Measurements from ENCODE around the gene LSM10. TPM values are rescaled to one million over a fixed set of nuclear protein-coding genes. Genes with fewer than 3 reads are reported as not detected.

The LSM10 gene
- total RNA-seq, 2 donors from 2014 or later = 30.7 to 34.8 TPM

DNA sequence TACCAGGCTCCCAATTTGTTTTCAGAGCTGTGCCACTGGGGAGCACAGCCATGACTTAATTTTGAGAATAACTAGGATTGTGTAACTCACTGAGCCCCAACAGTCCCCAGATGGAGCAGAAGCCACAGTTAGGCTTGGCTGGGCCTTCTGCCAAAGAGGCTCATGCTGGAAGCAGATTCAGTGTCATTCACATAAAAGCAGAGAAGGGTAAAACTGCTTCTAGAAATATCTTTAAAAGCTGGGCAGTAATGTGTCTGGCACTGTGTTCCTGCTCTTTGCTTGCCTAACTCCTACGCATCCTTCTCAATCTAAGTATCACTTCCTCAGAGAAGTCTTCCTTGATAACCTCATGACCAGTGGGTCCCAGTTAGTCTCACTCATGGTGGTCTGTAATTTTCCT is 32.3 kb downstream of the LSM10 start:
- intact Hi-C loops (cut with DNase I) = loop anchor here in 1 of 2 donors (5.0 kb wide), 1 partner anchor 58 kb away; the partner anchor contains the start of gene SH3D21
- DNase-seq (ENCODE audit: low spot score) = no peak

DNA sequence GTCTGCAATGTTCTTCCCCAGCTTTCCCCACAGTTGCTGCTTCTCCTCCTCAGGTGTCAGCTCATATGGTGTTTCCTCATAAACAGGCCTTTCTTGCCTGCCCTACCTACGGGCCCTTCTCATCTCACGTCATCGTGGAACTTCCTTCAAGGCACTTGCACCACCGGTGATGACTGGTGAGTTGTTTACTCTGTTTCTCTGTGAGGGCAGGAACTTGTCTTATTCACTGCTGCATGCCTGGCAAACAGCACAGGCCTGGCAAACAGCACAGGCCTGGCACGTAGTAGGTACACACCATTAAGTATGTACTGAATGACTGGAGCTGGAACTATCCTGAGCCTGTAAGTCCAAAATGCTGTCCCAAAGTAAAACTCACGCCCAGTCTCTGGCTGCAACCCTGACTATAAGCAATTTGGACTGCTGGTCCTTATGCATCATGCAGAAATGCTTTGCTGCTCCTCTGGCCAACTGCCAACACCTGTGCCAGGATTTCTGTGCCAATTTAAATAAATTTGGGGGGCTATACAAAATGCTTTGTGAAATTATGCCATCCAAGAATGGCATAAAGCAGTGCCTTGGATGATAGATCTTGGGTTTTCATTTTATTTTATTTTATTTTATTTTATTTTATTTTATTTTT is 37.7 kb downstream of the LSM10 start:
- no peak for DNase-seq (ENCODE audit: low spot score)
- intact Hi-C loops (cut with DNase I) = no loop called here

DNA sequence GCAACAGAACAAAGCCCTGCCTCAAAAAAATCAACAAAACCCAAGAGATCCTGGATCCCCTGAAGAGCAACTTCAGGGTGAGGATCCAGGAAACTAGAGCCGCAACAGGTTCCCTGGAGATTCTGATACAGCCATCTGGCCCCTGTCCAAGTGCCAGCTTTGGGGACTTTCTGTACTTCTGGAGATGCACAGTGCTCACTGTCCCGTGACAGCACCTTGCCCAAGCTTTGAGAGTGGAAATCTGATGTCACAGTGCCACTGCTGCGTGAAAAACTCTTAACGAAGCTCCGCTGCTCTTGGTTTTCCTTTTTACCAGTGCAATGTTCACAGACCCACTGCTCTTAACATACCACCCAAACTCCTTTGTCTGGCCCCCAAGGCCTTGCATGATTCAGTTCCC is 38.3 kb downstream of the LSM10 start:
- intact Hi-C loops (cut with DNase I) = no loop called here
- no peak for DNase-seq (ENCODE audit: low spot score)

DNA sequence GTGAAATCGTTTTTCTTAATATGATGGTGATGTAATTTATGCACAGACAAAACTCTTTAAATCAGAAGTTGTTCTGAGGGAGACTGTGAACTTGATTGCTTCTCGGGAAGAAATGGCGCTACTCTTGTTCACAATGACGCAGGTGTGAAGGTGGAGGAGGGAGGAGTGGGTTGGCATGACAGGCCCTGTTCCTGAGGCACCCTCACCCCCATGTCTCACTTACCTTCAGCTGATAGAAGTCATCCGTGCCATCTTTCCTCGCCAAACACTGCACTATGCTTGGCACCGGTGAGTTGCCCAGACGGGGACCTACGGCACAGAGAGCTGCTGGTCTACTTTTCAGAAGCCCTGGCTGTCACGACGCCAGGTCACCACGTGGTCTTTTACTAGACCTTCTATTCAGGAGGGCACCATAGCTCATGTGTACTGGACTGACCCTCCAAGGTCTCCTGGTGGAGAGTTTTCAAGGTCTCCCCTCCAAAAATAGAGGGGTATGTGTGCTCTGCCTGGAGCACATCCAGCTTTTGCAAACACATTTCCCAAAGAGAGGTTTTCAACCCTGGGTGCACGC is 39.1 kb downstream of the LSM10 start:
- DNase-seq (ENCODE audit: low spot score) = no peak
- intact Hi-C loops (cut with DNase I) = no loop called here

DNA sequence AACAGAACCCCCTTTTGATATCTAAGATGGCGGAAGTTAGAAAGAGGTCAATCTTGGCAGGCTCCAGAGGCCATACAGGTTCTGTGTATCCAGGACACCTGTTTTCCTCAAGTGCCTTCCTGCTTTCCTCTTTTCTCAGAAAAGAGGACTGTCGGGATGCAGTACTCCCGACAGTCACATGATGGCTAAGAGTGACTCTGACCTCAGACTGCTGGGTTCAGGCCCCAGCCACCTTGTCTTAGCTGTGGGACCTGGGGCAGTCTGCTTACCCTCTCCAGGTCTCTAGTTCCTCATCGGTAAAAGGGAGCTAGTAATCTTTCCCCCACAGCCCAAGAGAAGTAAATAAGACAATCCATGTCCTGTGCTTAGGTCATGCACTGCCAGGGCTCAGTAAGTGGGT is 41.9 kb downstream of the LSM10 start:
- DNase-seq (ENCODE audit: low spot score) = no peak
- intact Hi-C loops (cut with DNase I) = no loop called here

DNA sequence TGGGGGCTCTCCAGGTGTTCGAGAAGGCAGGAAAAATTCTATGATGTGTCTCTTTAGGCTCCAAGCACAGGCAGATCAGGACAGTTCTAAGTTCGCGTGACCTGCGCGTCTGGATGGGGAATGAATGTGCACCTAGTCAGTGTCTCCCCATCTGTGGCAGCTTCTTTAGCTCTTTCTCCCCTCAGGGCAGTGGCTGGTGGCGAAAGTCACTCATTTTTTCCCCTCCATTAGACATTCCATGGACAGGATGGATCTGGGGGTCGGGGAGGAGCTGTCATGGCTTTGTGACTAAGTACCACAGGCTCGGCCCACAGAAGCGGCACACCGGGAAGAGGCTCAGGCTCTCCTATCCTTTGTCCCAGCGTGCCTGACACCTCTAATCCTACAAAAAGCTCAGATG is 43.2 kb downstream of the LSM10 start:
- intact Hi-C loops (cut with DNase I) = no loop called here
- no peak for DNase-seq (ENCODE audit: low spot score)

DNA sequence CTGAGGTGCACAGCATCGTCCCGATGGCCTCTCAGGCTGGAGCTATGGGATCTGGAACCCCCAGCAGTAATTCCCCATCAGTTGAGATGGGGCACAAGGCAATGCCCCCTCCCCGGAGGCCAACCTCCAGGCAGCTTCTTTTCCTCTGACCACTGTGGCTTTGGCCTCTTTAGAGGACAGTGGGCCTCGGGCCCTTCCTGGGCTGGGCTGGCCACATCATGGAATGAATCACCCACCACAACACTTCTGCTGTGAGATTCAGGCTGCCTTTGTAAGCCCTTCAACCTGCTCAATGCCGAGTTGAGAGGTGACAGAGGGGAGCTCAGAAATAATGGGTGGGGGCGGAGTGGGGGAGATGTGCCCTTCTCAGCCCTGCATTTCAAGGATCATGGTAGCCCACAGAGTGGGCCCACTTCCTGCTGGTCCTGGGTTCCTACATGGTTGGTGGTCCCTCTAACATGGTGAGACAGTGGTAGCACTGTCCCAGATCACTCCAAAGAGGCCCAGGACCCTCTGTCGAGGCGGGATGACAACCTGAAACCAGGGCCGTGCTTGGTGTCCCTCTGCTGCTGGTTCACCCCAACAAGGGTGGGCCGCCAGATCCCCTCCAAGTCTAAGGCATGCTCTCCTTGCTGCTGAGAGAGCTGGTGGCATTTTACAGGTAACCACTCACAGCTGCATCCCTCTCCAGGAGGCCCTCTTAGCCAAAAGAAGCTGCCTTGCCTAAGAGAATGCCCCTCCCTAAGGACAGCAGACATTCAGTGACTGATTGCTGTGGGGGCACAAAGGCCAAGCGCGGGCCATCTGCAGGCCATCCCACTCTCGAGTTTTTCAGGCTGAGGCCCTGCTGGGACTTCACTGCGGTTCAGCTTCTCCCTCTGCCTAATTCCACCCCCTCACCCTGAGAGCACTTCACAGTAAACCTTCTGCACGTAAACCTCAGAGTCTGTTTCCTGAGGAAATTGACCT is 44.5 kb downstream of the LSM10 start:
- DNase-seq (ENCODE audit: low spot score) = no peak
- intact Hi-C loops (cut with DNase I) = no loop called here

DNA sequence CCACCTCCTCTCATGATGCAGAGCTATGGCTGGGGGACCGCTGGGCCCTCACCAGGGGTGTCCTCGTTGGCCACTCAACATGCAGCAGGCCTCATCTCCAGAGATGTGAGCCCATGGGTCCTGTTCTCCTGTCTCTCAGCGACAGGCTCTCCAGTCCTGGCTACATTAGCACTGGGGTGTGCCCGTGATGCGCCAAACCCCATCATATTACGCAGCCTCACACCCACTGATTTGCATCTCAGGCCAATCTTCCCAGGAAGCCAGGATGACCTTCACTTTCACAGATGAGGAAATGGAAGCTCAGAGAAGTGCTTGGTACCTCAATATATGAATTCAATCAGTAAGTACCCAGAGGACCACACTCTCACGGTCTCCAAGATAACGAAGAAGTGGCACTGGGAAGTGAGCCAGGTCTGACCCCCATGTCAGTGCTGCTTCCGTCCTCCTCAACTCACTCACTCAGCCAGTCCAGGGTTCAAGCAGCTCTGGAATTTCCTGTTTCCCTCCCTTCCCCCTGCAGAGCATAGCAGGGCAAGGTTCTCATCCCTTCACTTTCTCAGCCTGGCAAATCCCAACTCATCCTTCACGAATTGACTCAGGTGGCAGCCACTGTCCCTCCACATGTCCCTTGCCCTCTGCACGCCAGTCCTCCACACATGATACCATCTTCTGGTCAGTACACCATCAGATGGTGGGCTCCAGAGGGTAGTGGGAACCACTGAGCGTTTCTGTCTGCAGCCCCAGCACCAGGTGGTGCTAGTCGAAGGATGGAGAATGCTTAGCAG is 45.4 kb downstream of the LSM10 start:
- no peak for DNase-seq (ENCODE audit: low spot score)
- intact Hi-C loops (cut with DNase I) = no loop called here

DNA sequence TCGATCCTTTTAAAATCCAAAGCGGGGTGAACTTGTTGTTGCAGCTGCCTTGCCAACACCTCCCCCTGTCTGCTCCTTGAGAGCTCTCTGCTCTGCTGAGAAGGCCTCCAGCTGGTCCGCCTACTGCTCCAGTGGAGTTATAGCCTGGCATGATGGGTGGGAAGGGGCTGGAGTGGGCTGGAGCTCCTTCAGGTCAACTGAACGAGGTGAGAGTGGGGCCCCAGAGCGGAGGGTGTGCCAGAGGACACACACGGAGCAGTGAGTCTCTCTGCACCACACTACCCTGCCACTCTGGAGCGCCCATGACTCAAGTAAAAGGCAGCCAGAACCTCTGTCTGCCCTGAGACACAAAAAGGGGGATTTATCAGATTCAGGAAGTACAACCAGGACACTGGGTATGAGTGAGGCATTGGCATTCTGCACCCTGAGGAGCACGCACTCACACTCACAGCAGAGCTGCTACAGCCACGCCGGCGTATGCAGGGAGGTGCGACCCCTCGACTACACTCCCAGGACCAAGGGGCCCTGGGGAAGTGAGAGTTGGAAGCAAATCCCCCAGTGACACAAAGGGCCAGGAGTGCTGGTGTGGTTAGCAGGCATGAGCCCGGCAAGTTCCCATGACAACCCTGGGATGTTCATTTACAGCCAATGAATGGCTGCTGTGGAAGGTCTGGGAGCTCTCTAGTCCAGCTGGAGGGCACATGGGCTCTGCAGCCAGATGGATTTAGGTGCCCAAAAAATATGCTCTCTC is 46.3 kb downstream of the LSM10 start:
- intact Hi-C loops (cut with DNase I) = no loop called here

DNA sequence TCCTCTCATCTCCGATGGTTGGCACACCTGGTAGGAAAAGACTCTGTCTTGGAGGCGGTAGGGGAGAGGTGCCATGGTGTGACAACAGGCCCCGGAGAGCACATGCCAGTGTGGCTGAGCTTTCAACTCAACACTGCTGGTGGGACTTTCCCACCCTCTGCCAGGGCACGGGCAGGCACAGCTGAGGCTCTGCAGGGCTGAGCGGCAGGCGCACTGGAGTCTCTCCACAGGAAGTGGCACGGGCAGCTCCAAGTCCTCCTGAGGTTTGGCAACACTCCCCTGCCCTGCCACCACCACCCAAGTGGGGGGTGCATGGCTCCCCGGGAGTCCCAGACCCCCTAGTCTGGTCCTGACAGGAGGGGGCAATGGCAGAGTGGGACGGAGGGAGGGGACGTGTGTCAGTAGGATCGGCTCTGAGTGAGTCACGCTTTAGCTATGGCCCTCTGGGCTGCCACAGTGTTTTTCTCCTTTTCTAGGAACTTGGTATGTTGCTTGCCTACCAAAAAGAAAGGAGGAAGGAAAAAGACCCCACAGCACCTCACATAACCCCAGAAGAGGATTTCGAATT is 47.0 kb downstream of the LSM10 start:
- intact Hi-C loops (cut with DNase I) = no loop called here
- DNase-seq (ENCODE audit: low spot score) = peak; percentile 87

More for the DNA sequence above, 46.3 kb downstream of the LSM10 start:
- DNase-seq (ENCODE audit: low spot score) = no peak

DNA sequence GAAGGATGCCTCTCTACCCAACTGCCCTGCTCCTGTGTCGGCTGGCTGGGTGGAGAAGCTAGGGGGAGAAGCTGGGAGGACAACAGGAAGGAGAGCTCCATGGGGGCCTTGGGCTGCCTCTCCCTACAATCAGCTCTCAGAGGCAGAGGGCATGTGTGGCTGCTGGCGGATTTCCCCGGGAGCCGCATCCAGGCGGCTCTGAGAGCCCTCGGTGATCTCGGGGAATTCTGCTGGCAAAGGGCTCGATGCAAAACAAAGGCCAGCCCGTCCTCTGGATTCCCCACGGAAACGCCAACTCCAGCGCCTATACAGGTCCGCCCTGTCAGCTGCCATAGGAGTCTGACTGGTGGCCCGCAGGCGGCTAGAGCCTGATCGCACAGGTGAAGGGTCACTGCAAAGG is 47.9 kb downstream of the LSM10 start:
- intact Hi-C loops (cut with DNase I) = no loop called here
- no peak for DNase-seq (ENCODE audit: low spot score)

DNA sequence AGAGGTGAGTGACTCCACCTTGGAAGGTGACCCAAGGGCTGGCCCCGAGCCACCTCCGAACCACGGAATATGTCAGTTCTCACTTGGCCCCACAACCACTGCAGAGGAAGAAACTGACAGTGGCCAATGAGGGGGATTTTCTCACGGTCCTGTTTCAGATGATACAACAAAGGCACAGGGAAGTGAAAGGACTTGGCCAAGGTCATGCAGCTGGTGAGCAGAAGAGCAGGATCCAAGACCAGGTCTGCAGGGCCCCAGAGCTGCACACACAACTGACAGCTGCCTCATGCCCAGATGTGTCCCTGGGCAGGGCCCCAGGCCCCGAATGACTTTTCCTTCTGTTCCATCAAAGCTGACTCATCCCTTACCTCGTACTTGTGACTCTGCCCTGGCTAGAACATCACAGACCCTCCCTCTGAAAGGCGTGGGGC is 48.5 kb downstream of the LSM10 start:
- intact Hi-C loops (cut with DNase I) = no loop called here
- DNase-seq (ENCODE audit: low spot score) = no peak

DNA sequence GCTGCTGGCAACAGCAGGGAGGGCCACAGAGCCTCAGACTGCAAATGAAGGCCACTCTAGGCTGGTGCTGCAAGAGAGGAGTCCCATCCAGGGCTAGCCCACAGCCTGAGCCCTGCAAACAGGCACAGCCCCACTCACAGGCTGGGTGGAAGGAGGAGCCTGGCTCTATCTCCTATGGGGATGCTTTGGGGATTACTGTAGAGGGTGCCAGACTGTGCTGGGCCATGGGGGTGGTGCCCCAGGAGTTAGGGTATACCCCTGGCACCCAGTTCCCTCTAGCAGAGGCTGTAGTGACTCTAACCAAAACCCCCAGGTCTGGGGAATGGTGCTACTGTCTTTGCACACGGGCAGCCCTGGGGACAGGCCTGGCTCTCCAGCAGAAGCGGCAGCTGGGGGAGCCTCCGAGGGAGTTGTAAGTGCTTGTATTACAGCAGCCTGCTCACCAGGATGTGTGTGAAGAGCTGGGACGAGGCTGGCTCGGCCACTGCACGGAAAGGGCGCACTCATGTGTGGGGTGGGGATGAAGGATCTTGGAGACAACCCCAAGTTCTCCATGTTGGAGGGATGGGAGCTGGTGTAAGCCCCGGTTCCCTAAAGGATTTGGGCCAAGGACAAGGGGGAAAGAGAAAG is 50.9 kb downstream of the LSM10 start:
- DNase-seq (ENCODE audit: low spot score) = no peak
- intact Hi-C loops (cut with DNase I) = no loop called here

DNA sequence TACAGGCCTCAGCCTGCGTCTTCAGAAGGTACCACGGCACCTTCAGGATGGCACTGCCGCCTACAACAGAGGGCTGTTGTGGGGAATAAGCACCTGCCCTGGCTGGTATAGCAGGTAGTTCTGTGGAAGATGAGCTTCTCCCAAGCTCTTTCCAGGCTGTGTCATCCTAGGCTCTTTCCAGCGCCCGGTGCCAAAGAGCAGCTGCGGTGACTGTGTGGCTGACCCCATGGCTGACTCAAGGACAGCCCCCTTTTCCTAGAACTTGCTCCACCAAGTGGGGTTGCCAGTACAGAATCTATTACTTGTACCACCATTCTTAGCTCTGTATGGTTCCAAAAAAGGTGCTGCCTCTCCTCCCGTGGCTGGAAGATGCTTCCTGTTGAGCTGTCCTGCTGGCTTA is 52.4 kb downstream of the LSM10 start:
- intact Hi-C loops (cut with DNase I) = no loop called here
- DNase-seq (ENCODE audit: low spot score) = no peak

DNA sequence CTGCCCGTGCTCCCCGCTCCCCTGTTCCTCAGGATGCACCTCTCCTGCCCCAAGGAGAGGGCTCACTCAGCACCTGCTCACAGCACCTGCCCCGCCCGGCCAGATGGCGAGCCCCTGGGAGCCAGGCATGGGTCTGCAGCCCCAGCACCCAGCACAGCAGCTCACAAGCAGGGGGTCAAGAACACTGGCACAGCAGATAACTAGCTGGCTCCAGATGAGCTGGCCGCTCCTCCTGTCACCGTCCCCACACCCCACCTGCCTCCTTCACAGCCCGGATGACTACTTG is 53.4 kb downstream of the LSM10 start:
- no peak for DNase-seq (ENCODE audit: low spot score)
- intact Hi-C loops (cut with DNase I) = loop anchor here in 1 of 2 donors (5.0 kb wide), 2 partner anchors 68 to 928 kb away; no protein-coding TSS in a partner anchor

DNA sequence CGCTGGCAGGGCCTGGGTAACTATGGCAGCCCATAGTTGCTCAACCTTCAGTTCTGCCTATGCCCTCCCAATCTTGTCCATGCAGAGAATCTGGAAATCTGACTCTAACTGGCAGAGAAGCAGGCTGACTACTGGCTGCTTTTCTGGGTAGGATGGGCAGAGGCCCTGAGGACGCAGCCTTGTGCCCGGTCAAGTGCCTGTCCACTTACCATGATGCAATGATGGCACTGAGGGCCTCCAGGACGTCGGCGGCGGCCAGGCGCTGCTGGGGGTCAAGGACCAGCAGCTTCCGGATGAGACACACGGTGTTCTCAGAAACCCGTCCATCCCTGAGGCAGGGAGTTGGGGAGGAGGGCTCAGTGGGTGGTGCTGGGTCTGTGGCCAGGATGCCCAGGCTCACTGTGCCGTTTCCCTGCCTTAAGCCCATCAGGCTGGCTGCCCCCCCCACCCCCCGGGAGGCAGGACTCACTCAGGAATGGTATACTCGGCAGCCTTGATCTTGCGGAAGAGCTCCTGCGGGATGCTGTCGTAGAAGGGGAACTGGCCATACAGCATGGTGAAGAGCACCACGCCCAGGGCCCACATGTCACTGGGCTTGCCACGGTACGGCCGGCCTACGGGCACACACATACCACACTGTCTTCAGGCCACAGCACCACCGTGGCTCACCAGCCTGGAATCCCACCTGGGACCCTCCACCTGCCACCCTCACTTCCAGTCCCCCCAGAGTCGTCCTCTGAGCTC is 53.9 kb downstream of the LSM10 start:
- intact Hi-C loops (cut with DNase I) = loop anchor here (2.0 to 5.0 kb wide), 3 partner anchors 68 to 928 kb away; no protein-coding TSS in a partner anchor
- DNase-seq (ENCODE audit: low spot score) = no peak

Data from posterior vena cava (tissue), 2 donors.